Dedifferentiated amniotic fluid mesenchymal stem cell (primary cell): ENCODE results near the gene CTNNA3.
"Not testable (repeated sequence)": the region's sequence is repeated elsewhere in the genome, so short reads cannot be mapped to it uniquely, and the experiment has no call there.

ENCODE experiments used
- DNase-seq: peaks from one replicate; pipeline ENCODE4 v3.0.0-alpha.2; 2016; ENCODE audit errors: extremely low spot score

CTNNA3 gene

GRCh38 chr10:67696029-67696428 lies at the start of gene CTNNA3:
CTNNA3 (minus strand) TSS chr10:67696195.
- DNase-seq: no peak

- no peak for DNase-seq
These were observed 39.4 kb upstream of the CTNNA3 start for GRCh38 chr10:67735430-67735829.

- DNase-seq: no peak
These were observed 37.5 kb upstream of the CTNNA3 start for GRCh38 chr10:67733511-67733910.

GRCh38 chr10:67725567-67725966 lies 29.6 kb upstream of the CTNNA3 start:
- DNase-seq: no peak

- DNase-seq: no peak
These were observed 27.6 kb upstream of the CTNNA3 start for GRCh38 chr10:67723601-67724000.

- DNase-seq: no peak
These were observed 26.1 kb upstream of the CTNNA3 start for GRCh38 chr10:67722113-67722512.

GRCh38 chr10:67716455-67716854 lies 20.5 kb upstream of the CTNNA3 start:
- DNase-seq: not testable (repeated sequence)

GRCh38 chr10:67705921-67706320 lies 9.9 kb upstream of the CTNNA3 start:
- no peak for DNase-seq

GRCh38 chr10:67699613-67700270 lies 3.7 kb upstream of the CTNNA3 start:
- DNase-seq: not testable (repeated sequence)

- no peak for DNase-seq
These were observed 2.2 kb upstream of the CTNNA3 start for GRCh38 chr10:67698164-67698563.

GRCh38 chr10:67697724-67698131 lies 1.7 kb upstream of the CTNNA3 start:
- peak; percentile 49 for DNase-seq

- no peak for DNase-seq
These were observed 684 bp upstream of the CTNNA3 start for GRCh38 chr10:67696679-67697078.

GRCh38 chr10:67695555-67695954 lies 440 bp downstream of the CTNNA3 start:
- DNase-seq: no peak

GRCh38 chr10:67691861-67692260 lies 4.1 kb downstream of the CTNNA3 start:
- not testable (repeated sequence) for DNase-seq

- not testable (repeated sequence) for DNase-seq
These were observed 5.5 kb downstream of the CTNNA3 start for GRCh38 chr10:67690540-67690939.

GRCh38 chr10:67684140-67684539 lies 11.9 kb downstream of the CTNNA3 start:
- not testable (repeated sequence) for DNase-seq

- DNase-seq: no peak
These were observed 17.5 kb downstream of the CTNNA3 start for GRCh38 chr10:67678335-67678974.

- no peak for DNase-seq
These were observed 19.7 kb downstream of the CTNNA3 start for GRCh38 chr10:67676208-67676825.

- DNase-seq: no peak
These were observed 25.6 kb downstream of the CTNNA3 start for GRCh38 chr10:67670401-67670800.

GRCh38 chr10:67669978-67670377 lies 26.0 kb downstream of the CTNNA3 start:
- DNase-seq: no peak

- no peak for DNase-seq
These were observed 27.5 kb downstream of the CTNNA3 start for GRCh38 chr10:67668448-67668847.

- DNase-seq: no peak
These were observed 29.0 kb downstream of the CTNNA3 start for GRCh38 chr10:67667035-67667425.

- peak; percentile 87 for DNase-seq
These were observed 29.5 kb downstream of the CTNNA3 start for GRCh38 chr10:67666416-67667034.
